Sciatic nerve (tissue), 2 donors: ENCODE results near the gene HTD2. TPM values are rescaled to one million over a fixed set of nuclear protein-coding genes. Genes with fewer than 3 reads are reported as not detected.
A peak's percentile ranks its signal among the peaks of the same experiment; 100 is the strongest.
"Not testable (repeated sequence)": the region's sequence is repeated elsewhere in the genome, so short reads cannot be mapped to it uniquely, and the experiment has no call there.

Source experiments
- ATAC-seq: fragments of 200-7000 bp; cut with Tn5 transposase; one replicate; pipeline ENCODE4 v1.9.1; 2020; ENCODE audit warnings: mild to moderate bottlenecking, moderate library complexity
- DNase-seq: peaks from one replicate; pipeline ENCODE4 v3.0.0-alpha.2; 2020; ENCODE audit warnings: low spot score
- intact Hi-C: fragments of 100-400 bp; cut with DNase I; formaldehyde crosslinking; loops from one replicate; pipeline ENCODE4 v1.14.2; 2022
- total RNA-seq: library from RNA; stranded (reverse); fragmentation: NEBNext Ultra II Directional; extraction: Animal tissue kit (Norgen Biotek cat#: 25700); gene quantifications from one replicate; pipeline ENCODE4 v1.2.1, GENCODE V29; 2021
- donor health status: DM: no; HTN: no; CAD: no.
- donor health status: DM: no; HTN: no; CAD: no.

The HTD2 gene
- total RNA-seq: 12.9 TPM

GRCh38 chr3:58305882-58306711 lies at the start of gene HTD2, which contains the start of gene RPP14:
Gene HTD2, plus strand, starts transcription at chr3:58306520. Its CDS starts 11,094 bp downstream, at chr3:58317614.
Gene RPP14, plus strand, starts transcription at chr3:58306245. Its CDS starts 4,085 bp downstream, at chr3:58310330.
- intact Hi-C loops: no loop called here
- DNase-seq: peak; percentile 100
- peak; percentile 98 for ATAC-seq

GRCh38 chr3:58258392-58259055 lies 47.8 kb upstream of the HTD2 start:
- DNase-seq (no peak), ATAC-seq (no peak)
- intact Hi-C loops: no loop called here

GRCh38 chr3:58260261-58260731 lies 46.0 kb upstream of the HTD2 start:
- intact Hi-C loops: no loop called here
- DNase-seq: no peak
- no peak for ATAC-seq

DNA sequence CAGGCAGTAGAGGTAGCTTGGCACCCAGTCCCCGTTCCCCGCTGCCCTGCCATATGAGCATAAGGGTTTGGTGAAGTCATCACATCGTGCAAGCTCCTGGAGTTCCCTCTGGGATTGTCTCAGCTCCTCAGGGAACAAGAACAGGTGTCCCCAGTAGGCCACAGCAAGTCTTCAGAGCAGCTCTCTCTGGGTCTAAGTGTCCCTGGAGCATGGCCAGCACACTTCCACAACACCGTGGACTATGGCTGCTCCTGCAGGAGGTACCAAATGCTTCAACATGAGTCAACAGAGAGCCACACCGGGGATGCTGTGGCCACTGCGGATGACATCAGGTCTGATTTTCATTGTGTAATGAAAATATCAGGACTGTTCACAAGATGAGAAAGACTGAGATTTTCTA lies 45.6 kb upstream of the HTD2 start:
- ATAC-seq (no peak), DNase-seq (no peak)
- intact Hi-C loops: no loop called here

DNA sequence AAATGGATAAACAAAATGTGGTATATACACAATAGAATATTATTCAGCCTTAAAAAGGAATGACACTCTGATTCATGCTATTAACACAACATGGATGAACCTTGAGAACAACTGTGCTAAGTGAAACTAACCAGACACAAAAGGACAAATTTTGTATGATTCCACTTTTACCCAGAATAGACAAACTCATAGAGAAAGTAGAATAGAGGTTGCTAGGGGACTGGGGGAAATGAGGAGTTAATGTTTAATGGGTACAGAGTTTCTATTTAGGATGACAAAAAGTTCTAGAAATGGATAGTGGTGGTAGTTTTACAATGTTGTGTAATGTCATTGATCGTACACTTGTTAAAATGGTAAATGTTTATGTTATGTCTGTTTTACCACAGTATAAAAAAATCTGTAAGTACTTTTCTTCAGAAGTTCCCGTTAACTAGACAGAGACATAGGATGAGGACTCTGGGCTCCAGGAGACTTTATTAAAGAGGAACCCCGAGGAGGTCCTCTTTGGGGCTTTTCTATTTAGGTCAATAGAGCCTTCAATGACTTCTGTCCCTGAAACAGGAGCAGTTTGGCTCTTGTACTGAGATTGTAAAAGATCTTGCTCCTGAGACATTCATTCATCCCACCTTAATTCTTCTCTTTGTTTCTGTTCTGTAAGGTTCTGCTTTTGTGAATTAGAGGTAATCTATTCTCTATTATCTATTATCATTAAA lies 44.2 kb upstream of the HTD2 start:
- no peak for ATAC-seq
- no peak for DNase-seq
- intact Hi-C loops: no loop called here

DNA sequence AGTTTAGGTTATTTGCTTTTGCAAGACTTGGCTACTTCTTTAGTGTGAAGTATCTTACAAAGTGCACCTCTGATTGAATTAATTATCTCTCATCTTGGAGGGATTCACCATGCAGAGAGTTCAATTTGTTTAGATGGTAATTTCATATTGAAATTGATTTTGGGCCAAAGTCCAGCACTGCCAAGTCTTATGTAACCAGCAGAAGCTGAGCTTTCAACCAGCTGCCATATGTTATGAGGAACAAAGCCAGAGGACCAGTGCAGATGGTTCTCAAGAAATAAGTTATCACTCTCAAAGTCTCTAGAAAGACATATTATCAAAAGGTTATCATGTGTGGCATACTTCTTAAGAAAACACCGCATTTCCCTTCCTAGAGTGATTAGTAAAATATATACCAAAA lies 39.7 kb upstream of the HTD2 start:
- DNase-seq (no peak), ATAC-seq (no peak)
- intact Hi-C loops: no loop called here

DNA sequence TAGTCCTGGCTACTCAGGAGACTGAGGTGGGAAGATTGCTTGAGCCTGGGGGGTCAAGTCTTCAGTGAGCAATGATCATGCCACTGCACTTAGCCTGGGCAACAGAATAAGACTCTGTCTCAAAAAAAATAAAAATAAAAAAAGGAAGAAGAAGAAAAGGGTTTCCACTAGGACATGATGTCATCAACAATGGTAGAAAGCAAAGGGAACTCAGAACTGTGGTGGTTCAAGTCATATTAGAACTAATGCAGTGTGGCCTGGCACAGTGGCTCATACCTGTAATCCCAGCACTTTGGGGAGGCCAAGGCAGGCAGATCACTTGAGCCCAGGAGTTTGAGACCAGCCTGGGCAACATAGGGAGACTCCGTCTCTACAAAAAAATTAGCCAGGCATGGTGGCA lies 38.8 kb upstream of the HTD2 start:
- ATAC-seq, intact Hi-C loops, DNase-seq: not testable (repeated sequence)

DNA sequence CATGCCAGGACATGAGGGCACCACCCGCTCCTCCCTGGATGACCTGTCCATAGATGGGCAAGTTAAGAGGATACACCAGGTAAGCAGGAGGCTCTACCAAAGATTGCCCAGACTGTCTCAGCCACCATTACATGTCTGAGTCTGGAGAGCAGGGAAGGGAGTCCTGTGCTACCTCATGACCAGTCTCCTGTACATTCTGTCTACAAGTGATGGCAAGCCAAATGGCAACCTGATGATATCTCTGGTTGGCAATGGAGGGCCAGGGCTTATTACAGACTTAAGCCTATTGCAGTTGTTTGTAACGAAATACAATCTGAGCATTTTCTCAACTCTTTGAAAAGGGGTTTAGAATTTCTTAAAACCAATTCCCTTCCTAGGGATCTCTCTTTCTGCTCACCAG lies 37.0 kb upstream of the HTD2 start:
- DNase-seq: no peak
- no peak for ATAC-seq
- intact Hi-C loops: no loop called here

- no peak for ATAC-seq
- intact Hi-C loops: no loop called here
- no peak for DNase-seq
These were observed 35.8 kb upstream of the HTD2 start for GRCh38 chr3:58270485-58270884.

GRCh38 chr3:58271901-58272501 lies 34.3 kb upstream of the HTD2 start:
- ATAC-seq (no peak), DNase-seq (no peak)
- intact Hi-C loops: no loop called here

GRCh38 chr3:58272891-58273290 lies 33.4 kb upstream of the HTD2 start:
- no peak for ATAC-seq
- intact Hi-C loops: no loop called here
- no peak for DNase-seq

- ATAC-seq, intact Hi-C loops, DNase-seq: not testable (repeated sequence)
These were observed 33.0 kb upstream of the HTD2 start for GRCh38 chr3:58273362-58273761.

GRCh38 chr3:58274027-58274614 lies 32.2 kb upstream of the HTD2 start:
- DNase-seq: no peak
- ATAC-seq: peak; percentile 15
- intact Hi-C loops: no loop called here

GRCh38 chr3:58281069-58281468 lies 25.3 kb upstream of the HTD2 start:
- ATAC-seq: no peak
- intact Hi-C loops: no loop called here
- no peak for DNase-seq

GRCh38 chr3:58285334-58285733 lies 21.0 kb upstream of the HTD2 start:
- ATAC-seq (no peak), DNase-seq (no peak)
- intact Hi-C loops: no loop called here

DNA sequence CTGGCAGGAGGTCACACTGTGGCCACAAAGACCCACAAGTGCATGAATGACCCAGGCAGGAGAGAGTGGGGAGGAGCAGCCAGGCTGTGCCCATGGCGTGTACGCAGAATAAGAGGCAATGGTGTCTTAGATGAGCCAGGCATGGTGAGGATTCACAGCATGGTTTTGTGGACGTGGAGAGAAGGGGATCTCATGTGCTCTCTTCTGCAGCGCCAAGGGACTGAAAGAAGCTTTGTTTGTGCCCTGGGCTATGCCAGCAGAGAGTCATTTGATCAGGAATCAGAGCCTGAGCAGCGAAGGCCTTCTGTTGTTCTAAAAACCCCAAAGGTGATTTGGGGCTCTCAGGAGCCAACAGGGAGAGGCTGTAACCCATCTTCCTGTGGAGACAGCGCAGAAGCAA lies 19.0 kb upstream of the HTD2 start:
- DNase-seq (no peak), ATAC-seq (no peak)
- intact Hi-C loops: no loop called here

DNA sequence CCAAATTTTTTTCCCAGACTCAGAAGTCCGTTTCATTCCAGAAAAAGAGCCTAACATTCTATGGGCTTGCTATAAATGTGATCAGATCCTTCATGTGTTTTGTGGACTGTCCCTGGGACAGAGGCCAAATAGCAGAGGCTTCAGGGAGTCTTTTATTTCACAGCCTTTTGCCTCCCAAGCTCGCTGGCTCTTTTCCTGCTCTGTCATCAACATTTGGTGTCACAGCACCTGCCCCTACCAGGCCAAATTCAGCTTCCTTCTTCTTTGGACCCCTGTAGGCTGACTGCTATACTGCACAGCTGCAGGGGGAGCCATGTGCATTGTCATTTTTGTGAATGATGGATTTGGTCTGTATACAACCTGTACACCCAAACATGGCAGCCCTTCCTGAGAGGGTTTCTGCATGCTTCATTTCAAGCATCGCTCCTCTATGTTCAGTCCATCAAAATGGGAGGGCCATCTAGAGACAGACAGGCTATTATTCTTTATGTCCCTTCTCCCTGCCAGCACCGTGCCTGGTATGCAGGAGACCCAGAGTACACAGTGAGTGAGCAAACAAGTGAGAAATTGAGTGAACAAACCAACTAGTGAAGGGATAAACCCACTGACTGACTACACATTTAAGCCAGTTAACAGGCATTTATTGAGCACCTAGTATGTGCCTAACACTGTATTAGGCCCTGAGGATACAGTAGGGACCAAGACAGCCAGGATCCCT lies 18.1 kb upstream of the HTD2 start:
- no peak for ATAC-seq
- intact Hi-C loops: no loop called here
- DNase-seq: no peak

DNA sequence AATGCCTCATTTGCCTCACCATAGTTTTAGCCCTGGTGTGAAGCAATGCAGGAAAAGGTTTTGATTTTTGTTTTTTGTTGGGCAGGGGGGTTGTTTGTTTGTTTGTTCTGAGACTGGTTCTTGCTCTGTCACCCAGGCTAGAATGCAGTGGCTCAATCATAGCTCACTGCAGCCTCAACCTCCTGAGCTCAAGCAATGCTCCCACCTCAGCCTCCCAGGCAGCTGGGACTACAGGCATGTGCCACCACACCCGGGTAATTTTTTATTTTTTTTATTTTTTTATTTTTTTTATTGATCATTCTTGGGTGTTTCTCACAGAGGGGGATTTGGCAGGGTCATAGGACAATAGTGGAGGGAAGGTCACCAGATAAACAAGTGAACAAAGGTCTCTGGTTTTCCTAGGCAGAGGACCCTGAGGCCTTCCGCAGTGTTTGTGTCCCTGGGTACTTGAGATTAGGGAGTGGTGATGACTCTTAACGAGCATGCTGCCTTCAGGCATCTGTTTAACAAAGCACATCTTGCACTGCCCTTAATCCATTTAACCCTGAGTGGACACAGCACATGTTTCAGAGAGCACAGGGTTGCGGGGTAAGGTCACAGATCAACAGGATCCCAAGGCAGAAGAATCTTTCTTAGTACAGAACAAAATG lies 17.2 kb upstream of the HTD2 start:
- ATAC-seq, intact Hi-C loops, DNase-seq: not testable (repeated sequence)
